ENCODE results near the gene ANKRD66.
"Not testable (repeated sequence)": the region's sequence is repeated elsewhere in the genome, so short reads cannot be mapped to it uniquely, and the experiment has no call there.

Gene ANKRD66

DNA sequence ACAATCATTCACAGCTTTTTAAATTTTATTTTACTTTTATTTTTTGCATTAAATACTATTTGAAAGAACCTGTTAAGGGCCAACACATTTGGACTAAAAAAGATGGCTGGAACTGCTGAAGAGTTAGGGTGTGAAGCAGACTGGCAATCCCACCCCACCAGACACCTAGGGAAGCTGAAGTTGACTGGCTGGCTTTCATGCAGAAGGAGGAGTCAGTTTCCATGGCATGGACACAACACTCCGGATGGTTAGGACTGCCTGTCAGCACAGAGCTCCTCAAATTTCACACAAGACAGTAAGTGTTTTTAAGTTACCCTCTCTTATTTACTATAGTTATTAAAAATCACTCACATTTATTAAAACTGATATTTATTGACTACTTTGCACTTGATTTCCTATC lies at the start of gene ANKRD66:
TSS of gene ANKRD66 (plus strand) at position 238 of the 400 bp plus-strand sequence. CDS start 5,016 bp downstream, outside the sequence.
- DNase-seq (ENCODE audit: low read depth in 1 of 2, low spot score in 1 of 2): no peak

DNA sequence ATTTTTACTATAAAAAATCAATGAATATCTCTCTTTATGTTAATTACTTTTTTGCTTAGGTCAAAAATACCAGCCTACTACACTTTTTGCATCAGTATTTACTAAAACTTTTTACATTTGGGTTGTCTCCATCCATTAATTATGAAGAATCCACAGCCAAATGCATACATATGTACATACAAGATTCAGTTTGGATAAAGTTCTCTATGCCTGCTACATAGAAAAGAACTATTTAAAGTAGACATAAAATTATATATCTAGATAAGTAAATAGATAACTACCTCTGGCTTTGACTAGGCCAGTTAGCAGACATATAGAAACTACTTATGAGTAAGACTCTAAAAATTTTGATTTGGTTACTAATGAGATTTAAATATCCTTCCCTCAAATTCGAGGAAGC lies 46.8 kb upstream of the ANKRD66 start:
- no peak for DNase-seq (ENCODE audit: low read depth in 1 of 2, low spot score in 1 of 2)

DNA sequence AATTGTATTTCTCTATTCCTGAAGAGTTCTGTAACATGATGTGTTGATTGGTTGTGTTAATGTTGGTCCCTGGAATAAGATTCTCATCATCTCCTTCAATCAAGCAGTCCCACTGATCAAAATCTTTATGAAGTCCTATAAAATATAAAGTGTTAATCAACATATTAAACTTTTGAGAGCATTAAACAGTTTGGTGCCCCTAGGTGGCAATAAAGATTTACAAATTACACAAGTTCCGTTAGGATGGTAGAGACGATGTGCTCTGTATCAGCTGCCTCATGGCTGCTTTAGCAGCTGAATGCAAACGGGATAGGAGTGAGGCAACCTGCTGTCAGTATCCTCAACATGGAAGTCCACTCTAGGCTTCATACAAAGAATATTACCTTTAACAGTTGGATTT lies 42.2 kb upstream of the ANKRD66 start:
- no peak for DNase-seq (ENCODE audit: low read depth in 1 of 2, low spot score in 1 of 2)

DNA sequence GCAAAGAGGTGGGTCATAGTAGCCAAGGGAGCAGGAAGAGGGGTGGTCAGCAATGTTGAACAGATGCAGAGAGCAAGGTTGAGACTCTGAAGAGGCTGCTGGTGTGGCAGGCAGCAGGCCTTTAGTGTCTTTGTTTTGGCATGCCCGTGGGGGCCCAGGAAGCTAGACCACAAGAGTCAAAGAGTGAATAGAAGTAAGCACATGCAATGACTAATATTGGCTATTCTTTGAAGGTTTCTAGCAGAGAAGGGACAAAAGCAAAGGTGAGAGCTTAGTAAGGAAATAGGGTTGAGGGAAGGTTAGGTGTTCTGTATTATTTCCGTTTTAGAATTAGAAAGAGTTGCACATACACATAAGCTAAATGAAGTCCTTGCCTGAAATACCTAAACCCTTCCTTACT lies 40.3 kb upstream of the ANKRD66 start:
- DNase-seq (ENCODE audit: low read depth in 1 of 2, low spot score in 1 of 2): no peak

DNA sequence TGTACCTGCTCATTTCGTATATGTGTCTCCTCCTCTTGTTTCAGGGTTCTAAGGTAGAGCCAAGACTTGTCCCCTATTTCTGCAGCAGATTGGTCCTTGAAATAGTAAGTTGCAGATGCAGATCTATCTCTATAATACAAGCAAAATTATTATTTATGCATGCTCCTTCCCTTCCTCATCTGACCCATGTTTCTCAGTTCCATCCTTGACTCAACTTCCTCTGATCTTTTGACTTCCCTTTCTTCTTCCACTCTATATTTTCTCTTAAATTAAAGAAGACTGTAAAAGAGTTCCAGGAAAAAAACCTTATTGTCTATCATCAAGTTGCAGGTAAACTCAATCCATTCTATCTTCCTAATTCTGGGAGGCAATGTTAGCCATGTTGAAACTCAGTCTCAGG lies 35.2 kb upstream of the ANKRD66 start:
- DNase-seq (ENCODE audit: low read depth in 1 of 2, low spot score in 1 of 2): no peak

DNA sequence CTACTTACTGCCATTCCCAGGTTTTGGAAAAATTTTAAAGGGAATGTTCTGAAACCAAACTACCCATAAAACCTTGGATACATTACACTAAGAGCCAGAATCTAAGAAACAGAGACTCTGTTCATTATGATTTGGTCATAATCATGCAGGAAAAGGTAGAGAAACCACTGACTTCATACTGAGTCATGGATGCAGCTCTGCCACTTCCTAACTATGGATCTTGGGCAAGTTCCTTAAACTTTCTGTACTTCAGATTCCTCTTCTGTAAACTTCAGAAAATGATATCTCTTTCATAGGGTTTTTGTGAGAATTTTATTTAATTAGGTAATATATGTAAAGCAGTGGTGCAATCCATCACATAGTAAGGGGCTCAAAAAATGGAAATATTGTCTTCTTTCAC lies 31.6 kb upstream of the ANKRD66 start:
- no peak for DNase-seq (ENCODE audit: low read depth in 1 of 2, low spot score in 1 of 2)

DNA sequence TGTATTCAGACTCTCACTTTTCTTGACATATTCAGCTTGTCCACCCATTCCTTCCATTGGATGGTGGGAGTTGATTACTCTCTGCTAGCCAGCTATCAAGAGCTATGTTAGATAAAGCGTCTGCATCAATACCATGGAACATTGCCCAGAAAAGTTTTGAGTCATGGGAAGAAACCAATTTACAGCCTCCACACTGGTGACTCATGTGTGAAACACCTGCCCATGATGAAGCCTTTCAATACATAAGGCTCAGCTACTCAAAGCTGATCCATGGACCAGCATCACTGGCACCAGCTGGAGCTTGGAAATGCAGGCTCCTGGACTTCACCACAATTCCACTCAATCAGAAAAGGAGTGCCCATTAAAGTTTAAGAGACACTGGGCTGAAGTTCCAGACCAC lies 27.6 kb upstream of the ANKRD66 start:
- no peak for DNase-seq (ENCODE audit: low read depth in 1 of 2, low spot score in 1 of 2)

DNA sequence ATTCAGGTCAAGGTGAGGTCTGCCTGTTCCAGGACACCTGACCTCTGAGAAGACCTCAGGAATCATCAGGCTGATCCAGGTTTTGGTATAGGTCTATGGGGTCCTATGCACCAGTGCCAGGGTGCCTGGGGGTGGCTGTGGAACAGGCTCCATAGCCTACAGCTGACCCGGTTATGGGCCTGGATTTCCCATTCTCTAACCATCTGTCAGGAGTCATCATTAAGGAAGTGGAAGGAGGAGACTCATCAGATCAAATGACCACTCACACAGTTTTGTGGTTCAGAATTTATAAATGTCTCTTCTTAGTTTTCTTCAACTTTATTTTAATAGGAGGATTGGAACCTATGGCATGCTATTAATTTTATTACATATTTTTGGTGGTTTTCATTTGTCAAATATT lies 26.3 kb upstream of the ANKRD66 start:
- no peak for DNase-seq (ENCODE audit: low read depth in 1 of 2, low spot score in 1 of 2)

DNA sequence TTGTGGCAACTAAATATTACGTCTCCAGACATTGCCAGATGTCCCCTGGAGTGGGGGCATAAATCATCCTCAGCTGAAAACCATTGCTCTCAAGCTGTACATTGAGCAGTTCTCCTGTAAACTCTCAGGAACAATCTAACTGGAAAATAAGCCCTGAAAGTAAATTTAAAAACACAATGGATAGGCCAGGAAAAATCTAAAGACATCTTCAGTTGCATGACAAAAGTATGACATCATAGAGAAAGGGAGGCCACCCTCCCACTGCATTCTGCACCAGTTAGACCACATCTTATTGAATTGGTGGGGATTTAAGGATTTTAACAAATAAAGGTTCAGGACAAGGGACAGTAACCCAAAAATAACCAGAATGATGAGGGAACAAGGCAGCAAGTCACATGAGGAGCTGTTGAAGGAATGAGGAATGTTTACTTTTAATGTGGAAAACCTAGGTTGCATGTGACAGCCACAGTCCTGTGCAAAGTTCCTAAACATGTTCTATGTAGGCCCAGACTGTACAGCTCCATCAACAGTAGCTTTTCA lies 16.9 kb upstream of the ANKRD66 start:
- DNase-seq (ENCODE audit: low read depth in 1 of 2, low spot score in 1 of 2): no peak

DNA sequence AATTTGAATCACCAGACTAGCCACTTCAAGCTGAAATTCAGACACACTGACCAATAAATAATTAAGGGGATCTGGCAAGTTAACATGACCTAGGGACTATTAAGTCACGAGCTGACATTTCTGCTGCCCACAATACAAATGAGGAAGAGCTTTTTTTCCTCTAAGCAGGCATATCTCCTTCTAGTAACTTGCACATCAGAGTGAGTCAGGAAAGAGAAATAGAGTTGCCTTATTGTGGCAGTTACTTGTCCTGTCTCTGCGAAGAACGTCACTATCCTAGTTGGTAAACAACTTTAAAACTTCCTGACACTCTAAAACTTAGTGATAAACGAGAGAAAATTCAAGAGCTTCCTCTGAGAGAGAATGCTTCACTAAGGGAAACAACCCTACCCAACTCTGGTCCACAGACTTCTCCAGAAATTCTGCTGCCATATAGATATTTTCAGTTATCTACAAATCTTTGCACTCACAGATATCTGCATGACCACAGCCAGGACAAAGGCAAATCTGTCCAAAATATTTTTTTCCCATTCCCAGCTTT lies 15.7 kb upstream of the ANKRD66 start:
- no peak for DNase-seq (ENCODE audit: low read depth in 1 of 2, low spot score in 1 of 2)

DNA sequence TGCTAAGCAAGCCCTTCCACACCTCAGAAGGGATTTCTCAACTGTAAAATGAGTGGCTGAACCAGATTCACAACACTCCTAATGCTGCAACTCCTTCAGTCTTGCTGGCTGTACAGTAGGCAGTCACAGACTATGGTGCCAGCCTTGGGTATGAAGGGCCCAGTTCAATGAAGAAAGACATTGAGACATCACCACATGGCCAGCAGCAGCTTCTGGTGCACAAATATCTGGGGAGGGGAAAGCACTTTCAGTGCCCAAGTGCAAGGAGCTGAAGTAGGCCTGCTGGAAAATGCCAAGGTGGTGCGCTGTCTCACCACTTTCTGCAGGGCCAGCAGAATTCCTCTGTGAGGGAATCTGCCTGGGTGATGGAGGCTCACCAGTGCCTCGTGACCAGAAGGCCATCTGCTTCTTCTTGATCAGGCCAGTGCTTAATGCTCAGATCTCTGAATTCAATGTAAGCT lies 13.4 kb upstream of the ANKRD66 start:
- no peak for DNase-seq (ENCODE audit: low read depth in 1 of 2, low spot score in 1 of 2)

DNA sequence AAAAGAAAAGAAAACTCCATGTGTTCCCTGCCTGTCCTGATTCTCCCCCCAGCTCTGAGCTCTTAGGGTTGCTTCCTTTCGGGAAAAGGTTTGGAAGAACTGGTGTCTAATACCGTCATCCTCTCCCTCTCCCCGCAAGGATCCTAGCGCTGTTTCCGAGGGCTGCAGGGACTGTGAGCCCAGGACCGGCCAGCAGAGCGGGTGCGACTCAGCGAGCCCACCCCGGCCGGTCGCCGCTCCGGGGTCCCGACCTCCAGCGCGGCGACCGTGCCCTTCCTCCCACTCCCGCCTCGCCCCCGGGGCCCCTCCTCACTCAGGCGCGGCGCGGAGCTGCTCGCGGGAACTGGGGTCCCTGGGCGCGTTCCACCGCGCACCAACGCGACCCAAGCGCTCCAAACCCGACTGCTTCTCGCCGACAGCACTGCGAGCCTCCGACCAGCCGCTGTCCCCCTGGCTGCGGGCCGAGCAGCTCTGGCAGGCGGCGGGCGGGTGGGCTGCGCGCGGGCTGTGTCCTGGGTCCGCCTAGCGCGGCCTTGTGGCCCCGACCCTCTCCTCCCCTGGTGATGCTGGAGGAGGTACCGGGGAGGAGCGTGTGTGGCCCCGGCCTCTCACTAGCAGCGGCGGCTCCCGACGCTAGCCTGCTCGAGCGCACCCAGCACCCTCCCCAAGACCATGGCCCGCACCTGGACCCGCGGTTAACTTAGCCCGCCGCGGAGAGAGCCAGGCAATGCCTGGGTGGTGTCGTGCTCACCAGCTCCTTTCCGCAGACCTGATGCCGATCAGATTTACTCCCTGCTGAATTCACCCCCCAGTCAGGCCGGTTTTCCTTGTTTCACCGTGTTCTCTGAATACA lies 11.6 kb upstream of the ANKRD66 start, which contains the start of gene PLA2G7:
TSS of gene PLA2G7 (minus strand) at position 509 of the 853 bp plus-strand sequence. CDS start 12,484 bp downstream, outside the sequence.
- DNase-seq (ENCODE audit: low read depth in 1 of 2, low spot score in 1 of 2): no peak

DNA sequence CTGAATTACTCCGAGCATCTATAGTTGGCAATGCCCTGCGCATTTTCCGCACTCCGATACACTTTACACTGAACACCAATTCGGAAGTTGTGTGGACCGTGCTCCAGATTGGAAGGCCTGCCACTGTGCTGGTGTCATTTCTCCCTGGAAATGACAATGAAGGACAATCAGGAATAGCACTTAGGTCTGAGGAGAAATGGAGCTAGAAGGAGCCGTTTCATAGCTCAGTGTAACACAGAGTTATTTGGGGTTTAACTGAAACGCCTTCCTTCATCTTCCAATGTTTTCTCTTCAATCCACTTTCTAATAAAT lies 11.1 kb upstream of the ANKRD66 start:
- no peak for DNase-seq (ENCODE audit: low read depth in 1 of 2, low spot score in 1 of 2)

DNA sequence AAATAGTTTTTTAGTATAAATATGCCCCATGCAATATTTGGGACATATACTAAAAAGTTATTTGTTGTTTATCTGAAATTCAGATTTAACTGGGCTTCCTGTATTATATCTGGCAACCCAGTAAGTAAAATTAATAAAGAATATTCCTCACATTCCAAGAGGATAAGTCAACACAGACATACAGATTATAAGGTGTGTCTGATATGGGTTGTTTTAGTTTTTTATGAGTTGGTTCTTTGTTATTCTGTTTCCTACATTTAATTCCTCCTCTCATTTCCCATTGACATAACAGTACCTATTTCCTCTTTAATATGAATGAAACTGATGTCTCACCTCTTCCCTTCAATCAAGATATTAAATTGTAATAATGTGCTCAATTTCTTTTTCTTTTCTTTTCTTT lies 9.8 kb upstream of the ANKRD66 start:
- no peak for DNase-seq (ENCODE audit: low read depth in 1 of 2, low spot score in 1 of 2)

DNA sequence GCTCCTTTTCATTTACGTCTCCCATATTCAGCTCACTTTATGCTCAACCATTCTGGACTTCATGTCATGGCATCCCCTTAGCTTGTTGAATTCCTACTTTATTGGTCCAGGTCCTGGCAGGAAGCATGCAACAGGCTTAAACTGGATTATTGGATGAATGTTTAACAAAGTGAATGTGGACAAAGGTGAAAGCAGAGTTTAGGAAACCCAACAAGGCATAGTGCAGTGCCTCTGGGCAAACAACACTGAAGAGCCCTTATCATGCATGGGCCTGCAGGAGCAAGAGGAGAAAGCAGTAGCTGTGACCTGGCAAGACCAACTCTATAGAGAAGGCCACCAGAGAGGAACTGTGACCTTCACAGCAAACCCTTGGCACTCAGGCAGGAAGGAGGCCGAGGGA lies 5.3 kb upstream of the ANKRD66 start:
- DNase-seq (ENCODE audit: low read depth in 1 of 2, low spot score in 1 of 2): no peak

DNA sequence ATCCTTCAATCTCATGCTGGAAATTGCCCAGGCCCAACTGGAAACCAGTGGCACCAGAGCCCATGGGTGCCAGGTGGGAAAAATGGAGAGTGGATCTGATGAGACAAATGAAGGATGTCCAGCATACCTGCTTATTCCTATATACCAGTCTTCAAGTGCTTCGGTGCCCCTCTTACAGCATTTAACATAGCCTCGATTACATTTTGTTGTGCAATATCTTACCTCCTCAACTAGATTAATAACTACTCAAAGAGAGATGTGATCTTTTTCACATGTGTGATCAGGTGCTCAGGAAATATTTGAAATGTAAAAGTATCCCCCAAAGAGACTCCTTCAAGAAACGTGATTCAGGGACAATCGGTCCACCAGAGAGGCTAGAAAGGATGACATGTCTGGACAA lies 4.8 kb upstream of the ANKRD66 start:
- no peak for DNase-seq (ENCODE audit: low read depth in 1 of 2, low spot score in 1 of 2)

DNA sequence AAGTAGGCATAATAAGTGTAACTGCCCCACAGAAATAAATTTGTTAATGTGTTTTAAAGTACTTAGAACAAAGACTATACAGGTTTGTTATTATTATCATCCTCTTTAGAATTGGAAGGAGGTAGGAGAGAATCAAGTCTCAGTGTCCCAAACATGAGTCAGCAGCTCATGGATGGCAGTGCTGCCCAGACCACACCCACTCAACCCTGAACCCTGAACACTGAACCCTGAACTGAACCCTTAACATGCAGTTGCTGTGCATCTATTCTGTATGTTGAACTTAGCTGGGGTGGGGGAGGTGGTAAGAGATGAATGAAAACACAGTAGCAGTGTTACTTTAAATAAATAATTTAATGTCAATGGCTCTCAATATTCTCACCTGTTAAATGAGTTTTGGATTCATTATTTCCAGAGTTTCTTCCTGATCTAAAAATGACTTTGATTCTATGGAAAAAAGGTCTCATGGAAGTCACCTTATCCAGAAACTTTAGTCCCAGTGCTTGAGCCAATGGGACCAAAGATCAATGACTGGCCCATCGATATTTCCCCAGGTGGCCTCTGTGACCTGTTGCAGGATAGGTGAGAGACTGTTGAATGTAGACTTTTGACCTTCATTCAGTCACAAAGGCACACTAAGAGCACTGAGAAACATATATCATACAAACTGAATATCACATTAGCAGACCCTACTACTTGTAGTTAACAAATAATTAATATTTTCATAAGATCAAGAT lies 3.1 kb upstream of the ANKRD66 start:
- no peak for DNase-seq (ENCODE audit: low read depth in 1 of 2, low spot score in 1 of 2)

DNA sequence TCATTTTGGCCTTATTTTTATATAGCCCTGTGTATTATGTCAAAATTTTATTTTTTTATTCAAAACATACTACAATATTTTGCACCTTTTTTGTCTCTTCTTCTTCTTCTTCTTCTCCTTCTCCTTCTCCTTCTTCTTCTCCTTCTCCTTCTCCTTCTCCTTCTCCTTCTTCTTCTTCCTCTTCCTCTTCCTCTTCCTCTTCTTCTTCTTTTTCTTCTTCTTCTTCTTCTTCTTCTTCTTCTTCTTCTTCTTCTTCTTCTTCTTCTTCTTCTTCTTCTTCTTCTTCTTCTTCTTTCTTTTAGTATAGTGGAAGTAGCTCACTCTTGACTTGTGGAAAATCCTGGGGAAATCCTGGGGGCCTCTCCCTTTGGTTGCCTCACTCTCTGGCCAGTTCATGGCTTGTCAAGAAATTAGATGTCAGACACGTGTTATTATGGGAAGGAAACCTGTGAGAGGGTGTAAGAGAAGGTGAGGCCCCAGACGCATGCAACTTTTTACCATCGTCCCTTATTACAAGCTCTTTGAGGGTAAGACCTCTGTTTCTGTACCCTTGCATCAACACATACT lies 2.5 kb upstream of the ANKRD66 start:
- not testable (repeated sequence) for DNase-seq (ENCODE audit: low read depth in 1 of 2, low spot score in 1 of 2)

DNA sequence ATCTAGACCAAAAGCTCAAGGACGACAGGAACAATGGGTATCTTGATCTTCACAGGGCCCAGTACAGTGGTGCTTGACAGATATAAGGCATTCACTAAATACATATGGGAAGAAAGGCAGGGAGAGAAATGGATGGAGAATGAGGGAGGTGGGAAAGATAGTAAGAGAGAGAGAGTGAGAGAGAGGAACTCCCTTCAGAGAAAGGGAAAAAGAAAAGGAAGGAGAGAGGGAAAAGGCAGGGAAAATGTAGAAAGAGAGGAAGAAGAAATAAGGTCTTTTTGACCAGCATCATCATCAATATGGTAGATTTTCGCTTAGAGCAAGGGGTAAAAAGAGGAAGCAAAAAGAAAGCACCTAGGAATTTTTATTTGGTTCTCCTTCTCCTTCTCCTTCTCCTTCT lies 760 bp upstream of the ANKRD66 start:
- DNase-seq (ENCODE audit: low read depth in 1 of 2, low spot score in 1 of 2): no peak

DNA sequence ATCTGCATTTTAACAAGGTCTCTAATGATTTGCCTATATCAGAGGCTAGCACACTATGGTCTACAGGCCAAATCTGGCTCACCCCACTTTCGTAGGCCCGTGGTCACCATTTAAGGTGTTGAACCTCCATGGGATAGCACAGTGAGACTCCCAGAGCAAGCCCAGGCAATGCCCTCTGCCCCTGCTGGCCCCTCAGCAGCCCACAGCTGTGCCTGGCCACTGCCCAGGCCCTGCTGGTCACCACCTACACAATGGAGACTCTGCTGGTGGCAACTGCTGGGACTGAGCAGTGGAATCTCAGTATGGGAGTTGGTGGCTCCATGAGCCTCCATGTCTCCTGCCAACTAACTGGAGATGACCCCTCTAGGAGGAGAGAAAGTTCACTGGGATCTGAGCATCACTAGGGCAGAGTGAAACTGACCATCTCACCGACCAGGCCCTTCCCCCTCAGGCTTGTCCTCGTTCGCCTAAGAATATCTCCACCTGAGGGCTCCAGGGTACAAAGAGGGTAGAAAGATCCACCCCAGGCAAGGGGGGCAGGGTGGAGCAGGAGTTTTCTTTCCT lies 2.3 kb downstream of the ANKRD66 start:
- no peak for DNase-seq (ENCODE audit: low read depth in 1 of 2, low spot score in 1 of 2)

DNA sequence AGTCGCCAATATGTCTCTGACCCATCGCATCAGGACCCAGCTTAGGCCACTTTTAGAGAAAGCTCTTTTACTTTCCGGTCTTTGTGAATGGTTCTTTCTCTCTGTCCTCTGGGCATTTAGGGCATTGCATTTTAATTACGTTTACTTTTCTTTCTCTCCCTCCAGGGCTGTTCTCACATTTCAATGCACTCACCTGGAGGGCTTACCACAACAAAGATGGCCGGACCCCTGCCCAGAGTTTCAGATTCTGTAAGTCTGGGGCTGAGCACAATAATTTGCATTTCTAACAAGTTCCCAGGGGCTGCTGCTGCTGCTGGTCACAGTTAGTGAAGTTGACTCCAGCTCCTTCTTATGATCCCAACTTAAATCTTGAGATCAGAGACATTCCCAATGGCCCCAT lies 3.0 kb downstream of the ANKRD66 start:
- no peak for DNase-seq (ENCODE audit: low read depth in 1 of 2, low spot score in 1 of 2)

Measured in stimulated activated CD4-positive, alpha-beta T cell treated with anti-CD3 and anti-CD28 coated beads, Interleukin-15, amount 100 ng/mL, for 1 hour (primary cell).